ENCODE data around the gene RSAD2.

Gene RSAD2

GRCh38 chr2:6927753-6928152, 50.2 kb downstream of the RSAD2 start:
- no peak for DNase-seq (ENCODE audit: extremely low read depth, low read depth)
- TF ChIP-seq CTCF (IDR thresholded peaks at IDR 0.05; ENCODE audit: low read depth, low read length) = no peak

GRCh38 chr2:6928452-6928851, 50.9 kb downstream of the RSAD2 start:
- no peak for DNase-seq (ENCODE audit: extremely low read depth, low read depth)
- TF ChIP-seq CTCF (IDR thresholded peaks at IDR 0.05; ENCODE audit: low read depth, low read length) = no peak

- no peak for TF ChIP-seq CTCF (IDR thresholded peaks at IDR 0.05; ENCODE audit: low read depth, low read length)
- no peak for DNase-seq (ENCODE audit: extremely low read depth, low read depth)
Observed at GRCh38 chr2:6929196-6929819, 51.7 kb downstream of the RSAD2 start.

- no peak for TF ChIP-seq CTCF (IDR thresholded peaks at IDR 0.05; ENCODE audit: low read depth, low read length)
- no peak for DNase-seq (ENCODE audit: extremely low read depth, low read depth)
Observed at GRCh38 chr2:6930923-6931647, 53.5 kb downstream of the RSAD2 start.

- TF ChIP-seq CTCF (IDR thresholded peaks at IDR 0.05; ENCODE audit: low read depth, low read length) = no peak
- no peak for DNase-seq (ENCODE audit: extremely low read depth, low read depth)
Observed at GRCh38 chr2:6931753-6932152, 54.2 kb downstream of the RSAD2 start.

GRCh38 chr2:6932206-6932605, 54.6 kb downstream of the RSAD2 start:
- DNase-seq (ENCODE audit: extremely low read depth, low read depth) = no peak
- TF ChIP-seq CTCF (IDR thresholded peaks at IDR 0.05; ENCODE audit: low read depth, low read length) = no peak

- DNase-seq (ENCODE audit: extremely low read depth, low read depth) = no peak
- no peak for TF ChIP-seq CTCF (IDR thresholded peaks at IDR 0.05; ENCODE audit: low read depth, low read length)
Observed at GRCh38 chr2:6932828-6933227, 55.3 kb downstream of the RSAD2 start.
